CD4-positive, alpha-beta T cell treated with Interleukin-6 for 4 hours (primary cell): ENCODE results near the gene CYLD.

Experiments
- DNase-seq: peaks from one replicate; pipeline ENCODE4 v3.0.0-alpha.2; 2020; ENCODE audit warnings: mixed read lengths

Gene CYLD

GRCh38 chr16:50789757-50790156 is 47.9 kb downstream of the CYLD start:
- no peak for DNase-seq

- DNase-seq, result no peak
Observed at GRCh38 chr16:50791522-50791921, 49.6 kb downstream of the CYLD start.

DNA sequence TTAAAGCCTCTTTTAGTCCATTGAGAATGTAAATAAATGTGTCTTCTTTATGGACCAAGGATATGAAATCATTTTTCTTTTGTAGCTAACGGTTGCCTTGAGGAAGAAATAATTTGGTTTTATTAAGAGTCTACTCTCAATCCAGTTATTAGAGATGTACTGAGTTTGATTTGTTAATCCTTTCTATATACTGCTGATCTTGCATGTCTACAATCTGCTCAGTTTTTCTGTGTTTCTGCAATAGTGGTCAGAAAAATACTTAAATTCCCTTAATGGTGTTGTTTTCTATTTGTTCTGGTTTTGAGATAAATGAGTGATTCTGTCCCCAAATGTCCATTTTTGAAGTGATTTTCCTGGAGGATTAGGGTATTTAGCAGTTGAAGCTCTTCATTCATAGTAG is 54.9 kb downstream of the CYLD start:
- DNase-seq, result no peak

GRCh38 chr16:50797456-50797855 is 55.6 kb downstream of the CYLD start:
- DNase-seq, result no peak

GRCh38 chr16:50800074-50800473 is 58.2 kb downstream of the CYLD start:
- DNase-seq, result no peak

DNA sequence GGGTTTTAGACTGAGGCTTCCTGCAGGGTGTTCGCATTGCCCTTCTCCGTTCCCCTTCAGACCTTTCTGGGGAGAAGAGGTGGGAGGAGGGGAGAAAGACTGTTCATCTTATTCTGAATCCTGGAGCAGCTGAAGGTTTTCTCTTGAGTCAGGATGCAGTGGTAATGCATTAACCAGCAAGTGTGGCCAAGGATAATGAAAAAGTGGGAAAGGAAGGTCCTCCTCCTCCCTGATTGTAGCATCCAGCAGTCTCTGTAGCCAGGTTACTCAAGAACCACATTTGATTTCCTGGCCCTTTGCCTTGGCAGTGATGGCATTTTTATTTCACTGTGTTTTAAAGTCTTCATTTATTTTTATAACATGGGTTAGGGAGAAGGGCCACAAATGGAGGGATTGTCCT is 59.1 kb downstream of the CYLD start:
- no peak for DNase-seq

- no peak for DNase-seq
Observed at GRCh38 chr16:50802000-50802399, 60.1 kb downstream of the CYLD start.

DNA sequence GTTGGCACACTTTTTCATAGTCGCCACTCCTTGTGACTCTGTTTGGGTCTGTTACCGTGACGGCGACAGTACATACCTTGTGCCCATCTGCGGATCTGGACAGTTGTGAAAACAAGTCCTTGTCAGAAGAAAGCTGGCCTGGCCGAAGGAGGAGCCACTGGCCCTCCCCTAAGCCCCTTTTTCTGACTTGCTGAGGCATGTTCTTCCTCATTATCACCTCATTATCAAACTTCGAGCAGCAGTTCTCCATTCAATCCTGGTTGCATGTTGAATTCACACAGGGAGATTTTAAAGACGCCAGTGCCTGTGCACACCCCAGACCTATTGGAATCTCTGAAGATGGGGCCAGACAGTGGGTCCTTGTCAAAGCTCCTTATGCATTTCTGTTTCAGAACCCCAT is 61.1 kb downstream of the CYLD start:
- no peak for DNase-seq

- DNase-seq, result no peak
Observed at GRCh38 chr16:50804290-50804907, 62.5 kb downstream of the CYLD start.

DNA sequence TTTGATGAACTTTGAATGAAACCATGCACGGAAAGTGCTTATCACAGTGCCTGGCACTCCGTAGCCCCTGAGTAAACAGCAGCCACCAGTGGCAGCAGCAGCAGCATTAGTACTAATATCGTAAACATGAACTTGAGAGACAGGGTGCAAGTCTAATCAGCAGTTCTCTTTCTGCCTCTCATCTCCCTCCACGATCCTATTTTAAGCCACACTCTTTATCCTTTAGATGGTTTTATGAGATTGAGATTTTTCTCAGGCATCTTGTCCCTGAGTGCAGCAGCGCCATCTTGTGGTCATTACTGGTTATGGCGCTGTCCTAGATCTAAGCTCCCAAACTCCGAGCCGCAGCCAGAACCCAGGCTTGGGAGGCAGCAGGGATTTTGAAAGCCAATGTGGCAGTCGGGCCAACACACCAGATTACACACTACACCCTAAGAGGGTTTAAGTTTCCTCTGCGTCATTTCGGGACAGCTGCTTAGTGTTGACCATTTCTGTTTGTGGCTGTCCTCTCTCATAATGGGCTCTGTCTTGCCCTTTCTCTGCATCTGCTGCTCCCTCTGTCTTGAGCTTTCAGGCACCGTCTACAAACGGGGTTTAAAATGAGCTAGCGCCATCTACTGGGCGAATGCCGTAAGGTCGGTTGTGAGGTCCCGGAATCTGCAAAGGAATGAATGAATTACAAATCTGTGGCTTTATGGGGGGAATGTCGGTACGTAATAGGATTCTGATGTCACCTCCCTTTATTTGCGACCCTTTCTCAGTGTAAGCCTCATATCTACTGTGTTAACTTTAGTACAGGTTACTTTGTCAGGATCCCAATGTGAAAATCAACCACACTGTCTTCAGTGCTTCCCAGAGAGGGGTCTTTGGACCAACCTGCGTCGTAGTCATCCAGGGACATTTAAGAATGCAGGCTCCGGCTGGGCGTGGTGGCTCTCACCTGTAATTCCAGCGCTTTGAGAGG is 64.5 kb downstream of the CYLD start:
- peak; percentile 87 for DNase-seq

- DNase-seq, result no peak
Observed at GRCh38 chr16:50808929-50809538, 67.1 kb downstream of the CYLD start.

DNA sequence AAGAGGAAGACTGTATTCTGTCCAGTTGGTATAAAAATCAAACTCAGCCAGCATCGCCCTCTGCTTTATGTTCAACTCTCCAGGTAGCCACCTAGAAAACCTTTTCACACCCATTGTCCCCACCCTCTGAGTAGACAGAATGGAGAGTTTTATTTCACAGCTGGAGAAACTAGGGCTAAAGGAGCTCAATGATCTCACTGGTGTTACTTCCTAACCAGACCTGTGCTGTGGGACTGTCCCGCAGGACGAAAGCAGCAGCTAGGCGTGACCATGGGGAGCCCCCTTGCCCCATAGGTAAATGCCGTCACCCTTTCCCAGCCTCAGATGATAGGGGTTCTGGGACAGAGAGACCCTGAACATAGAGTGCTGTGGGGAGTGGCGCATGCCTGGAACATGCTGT is 67.7 kb downstream of the CYLD start:
- no peak for DNase-seq

DNA sequence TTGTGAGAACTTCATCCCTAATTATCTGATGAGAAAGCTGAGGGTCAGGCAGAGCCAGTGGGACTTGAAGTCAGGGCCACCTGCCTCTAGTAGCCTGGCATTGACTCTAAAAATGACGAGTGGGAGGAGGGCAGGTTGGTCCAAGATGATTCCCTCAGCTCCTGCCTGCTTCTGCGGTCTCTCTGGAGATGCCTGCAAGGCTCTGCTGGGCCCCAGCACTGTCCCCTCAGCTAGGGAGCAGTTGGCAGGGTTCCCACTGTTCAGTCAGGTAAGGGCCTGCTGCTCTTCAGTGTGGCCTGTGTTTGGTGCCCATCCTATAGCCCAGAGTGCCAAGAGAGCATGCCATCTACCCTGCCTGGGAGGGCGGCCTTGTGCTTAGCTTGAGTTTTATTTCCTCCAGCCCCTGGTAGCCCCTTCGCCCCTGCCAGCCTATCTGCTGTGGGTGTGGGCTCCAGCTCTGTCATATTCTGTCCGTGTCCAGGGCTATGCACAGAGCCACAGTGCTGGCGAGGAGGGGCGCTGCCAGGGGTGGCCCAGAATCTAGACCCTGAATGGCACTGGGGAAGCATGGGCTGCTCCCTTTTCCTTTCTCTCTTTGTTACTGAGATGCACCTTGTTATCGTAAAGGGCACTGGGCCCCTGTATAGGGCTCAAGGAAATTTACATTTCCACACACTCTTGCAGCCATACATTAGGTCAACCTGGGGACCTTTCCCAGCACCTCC is 68.5 kb downstream of the CYLD start:
- no peak for DNase-seq

DNA sequence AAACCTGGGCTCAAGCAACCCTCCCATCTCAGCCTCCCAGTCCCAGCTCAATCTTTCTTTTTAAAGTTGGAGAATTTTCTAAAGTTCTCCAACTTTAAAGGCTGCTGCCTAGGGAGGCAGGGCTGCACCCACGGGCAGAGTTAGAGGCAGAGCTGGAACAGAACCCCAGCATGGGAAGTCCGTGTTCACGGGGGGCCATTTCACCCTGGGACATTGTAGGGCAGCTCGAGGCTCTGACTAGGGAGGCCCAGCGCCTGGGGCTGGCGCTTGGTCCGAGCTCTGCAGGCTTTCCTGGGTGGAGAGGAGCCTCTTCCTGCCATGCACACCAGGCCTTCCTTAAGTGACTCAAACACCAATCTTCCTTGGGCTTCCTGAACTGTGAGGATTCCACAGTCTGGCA is 70.2 kb downstream of the CYLD start:
- DNase-seq, result no peak

- no peak for DNase-seq
Observed at GRCh38 chr16:50812876-50813466, 71.1 kb downstream of the CYLD start.

- no peak for DNase-seq
Observed at GRCh38 chr16:50814052-50814451, 72.2 kb downstream of the CYLD start.

GRCh38 chr16:50814541-50814940 is 72.7 kb downstream of the CYLD start:
- no peak for DNase-seq

DNA sequence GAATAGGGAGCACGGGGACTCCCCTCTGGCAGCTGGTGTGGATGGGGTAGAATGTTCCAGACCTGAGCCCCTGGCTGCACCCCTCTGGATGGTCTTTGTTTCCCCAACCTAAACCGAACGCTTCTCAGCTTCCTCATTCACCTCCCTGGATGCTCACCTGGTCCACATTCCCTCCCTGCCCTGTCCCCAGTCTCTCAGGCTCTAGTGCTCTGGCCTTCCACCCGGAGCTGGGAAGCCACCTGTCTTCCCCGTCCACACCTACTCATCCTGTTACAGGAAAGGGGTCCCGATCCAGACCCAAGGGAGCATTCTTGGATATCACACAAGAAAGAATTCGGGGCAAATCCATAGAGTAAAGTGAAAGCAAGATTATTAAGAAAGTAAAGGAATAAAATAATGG is 73.5 kb downstream of the CYLD start:
- DNase-seq, result no peak

- no peak for DNase-seq
Observed at GRCh38 chr16:50816901-50817555, 75.1 kb downstream of the CYLD start.

GRCh38 chr16:50818380-50818779 is 76.5 kb downstream of the CYLD start:
- DNase-seq, result no peak

DNA sequence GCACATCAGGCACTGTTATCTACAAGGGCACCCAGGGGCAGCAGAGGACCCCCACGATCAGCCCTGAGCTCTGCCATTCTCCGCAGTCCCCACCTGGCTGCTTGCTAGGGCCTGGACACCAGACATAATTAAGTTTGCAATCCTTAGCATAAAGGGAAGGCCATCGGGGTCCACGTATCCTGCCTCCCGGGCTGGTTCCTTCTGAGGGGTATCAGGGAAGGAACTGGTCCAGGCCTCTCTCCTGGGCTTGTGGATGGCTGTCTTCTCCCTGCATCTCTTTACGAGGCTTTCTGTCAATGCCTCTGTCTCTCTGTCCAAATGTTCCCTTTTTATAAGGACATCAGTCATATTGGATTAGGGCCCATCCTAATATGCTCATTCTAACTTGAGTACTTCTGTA is 77.8 kb downstream of the CYLD start:
- no peak for DNase-seq

DNA sequence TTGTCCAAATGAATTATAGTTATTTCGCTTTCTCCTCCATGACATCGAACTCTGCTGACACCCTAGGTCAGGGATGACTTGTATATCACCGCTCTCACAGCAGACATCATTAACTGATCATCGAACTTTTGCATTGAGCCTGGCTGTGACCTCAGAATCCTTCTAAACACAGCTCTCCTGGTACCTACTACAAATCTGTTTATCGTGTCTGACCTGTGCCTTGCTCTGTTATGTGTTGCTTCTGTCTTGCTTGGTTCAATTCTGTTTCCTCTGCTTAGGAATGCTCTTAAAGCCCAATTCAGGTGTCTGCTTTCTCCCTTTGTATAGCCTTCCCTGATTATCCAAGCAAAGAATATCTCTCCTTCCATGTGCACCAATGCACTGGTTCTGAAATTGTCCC is 78.3 kb downstream of the CYLD start:
- DNase-seq, result no peak
